KMS-11 (cell line): ENCODE results near the gene PRAMEF14.
"Not testable (repeated sequence)": the region's sequence is repeated elsewhere in the genome, so short reads cannot be mapped to it uniquely, and the experiment has no call there.

Experiments used
- H2AFZ ChIP-seq: fragments of 200-600 bp; sonication (generic); 2 replicates; pipeline ENCODE4 v1.6.1; 2016; ENCODE audit warnings: antibody characterized with exemption, mixed run types, low read depth
- H3K27ac ChIP-seq: fragments of 200-600 bp; sonication (generic); 2 replicates; pipeline ENCODE4 v1.6.1; 2016; ENCODE audit warnings: mild to moderate bottlenecking, mixed run types
- H3K27me3 ChIP-seq: fragments of 200-600 bp; sonication (generic); 2 replicates; pipeline ENCODE4 v1.6.1; 2017; ENCODE audit warnings: mild to moderate bottlenecking, low read depth, mixed run types, moderate library complexity; ENCODE audit not compliant: insufficient read depth
- H3K36me3 ChIP-seq: fragments of 200-600 bp; sonication (generic); 2 replicates; pipeline ENCODE4 v1.6.1; 2017; ENCODE audit warnings: mild to moderate bottlenecking, mixed run types; ENCODE audit not compliant: insufficient read depth
- H3K4me1 ChIP-seq: fragments of 200-600 bp; sonication (generic); 2 replicates; pipeline ENCODE4 v1.6.1; 2016; ENCODE audit warnings: mild to moderate bottlenecking, low read depth, mixed run types; ENCODE audit not compliant: poor library complexity, severe bottlenecking
- H3K4me2 ChIP-seq: fragments of 200-600 bp; sonication (generic); 2 replicates; pipeline ENCODE4 v1.7.0; 2016; ENCODE audit warnings: mild to moderate bottlenecking, mixed run types
- H3K4me3 ChIP-seq: fragments of 200-600 bp; sonication (generic); IDR thresholded peaks from 2 replicates; pipeline ENCODE4 v1.6.1; 2017; ENCODE audit warnings: low read depth, low read length, mixed read lengths; ENCODE audit not compliant: insufficient read depth
- H3K79me2 ChIP-seq: fragments of 200-600 bp; sonication (generic); 2 replicates; pipeline ENCODE4 v1.6.1; 2016; ENCODE audit warnings: low read depth, mixed run types; ENCODE audit not compliant: insufficient read depth
- H3K9ac ChIP-seq: fragments of 200-600 bp; sonication (generic); 2 replicates; pipeline ENCODE4 v1.6.1; 2016; ENCODE audit warnings: mild to moderate bottlenecking, mixed run types
- H4K20me1 ChIP-seq: fragments of 200-600 bp; sonication (generic); 2 replicates; pipeline ENCODE4 v1.6.1; 2016; ENCODE audit warnings: mild to moderate bottlenecking, mixed run types; ENCODE audit not compliant: insufficient read depth

The PRAMEF14 gene

GRCh38 chr1:13356774-13357173 is 9.8 kb upstream of the PRAMEF14 start:
- not testable (repeated sequence) for H3K4me1 ChIP-seq, H3K27ac ChIP-seq, H3K9ac ChIP-seq, H3K79me2 ChIP-seq, H3K4me3 ChIP-seq, H3K27me3 ChIP-seq, H3K4me2 ChIP-seq, H4K20me1 ChIP-seq, H2AFZ ChIP-seq, H3K36me3 ChIP-seq

GRCh38 chr1:13354475-13354874 is 7.5 kb upstream of the PRAMEF14 start:
- not testable (repeated sequence) for H3K4me2 ChIP-seq, H2AFZ ChIP-seq, H3K9ac ChIP-seq, H4K20me1 ChIP-seq, H3K27me3 ChIP-seq, H3K27ac ChIP-seq, H3K4me3 ChIP-seq, H3K4me1 ChIP-seq, H3K36me3 ChIP-seq, H3K79me2 ChIP-seq

GRCh38 chr1:13353476-13353875 is 6.5 kb upstream of the PRAMEF14 start:
- not testable (repeated sequence) for H4K20me1 ChIP-seq, H3K4me1 ChIP-seq

GRCh38 chr1:13342496-13342895 is 4.4 kb downstream of the PRAMEF14 start:
- H3K27me3 ChIP-seq, H3K4me1 ChIP-seq, H3K36me3 ChIP-seq, H3K79me2 ChIP-seq, H4K20me1 ChIP-seq, H3K27ac ChIP-seq, H3K9ac ChIP-seq, H3K4me3 ChIP-seq, H2AFZ ChIP-seq, H3K4me2 ChIP-seq: not testable (repeated sequence)

More at GRCh38 chr1:13353476-13353875, 6.5 kb upstream of the PRAMEF14 start:
- not testable (repeated sequence) for H3K9ac ChIP-seq, H3K36me3 ChIP-seq, H3K4me3 ChIP-seq, H2AFZ ChIP-seq, H3K27me3 ChIP-seq, H3K4me2 ChIP-seq, H3K27ac ChIP-seq, H3K79me2 ChIP-seq

- H3K4me2 ChIP-seq, H3K4me1 ChIP-seq, H3K27ac ChIP-seq, H3K4me3 ChIP-seq, H3K27me3 ChIP-seq, H3K9ac ChIP-seq, H2AFZ ChIP-seq, H3K79me2 ChIP-seq, H3K36me3 ChIP-seq, H4K20me1 ChIP-seq: not testable (repeated sequence)
Measured at GRCh38 chr1:13315281-13315680, 31.7 kb downstream of the PRAMEF14 start, which contains the start of gene PRAMEF15. Gene PRAMEF15 (plus strand): TSS chr1:13315581. CDS start chr1:13318408, 2,827 bp downstream.

- H3K79me2 ChIP-seq, H3K9ac ChIP-seq, H3K27me3 ChIP-seq: not testable (repeated sequence)
Measured at GRCh38 chr1:13303239-13303638, 43.7 kb downstream of the PRAMEF14 start, which contains the start of gene PRAMEF33. Gene PRAMEF33 (plus strand): TSS chr1:13303539. CDS start chr1:13305955, 2,416 bp downstream.

GRCh38 chr1:13302197-13302596 is 44.7 kb downstream of the PRAMEF14 start:
- not testable (repeated sequence) for H2AFZ ChIP-seq, H3K4me3 ChIP-seq, H3K4me1 ChIP-seq, H3K4me2 ChIP-seq, H3K9ac ChIP-seq, H3K27ac ChIP-seq, H4K20me1 ChIP-seq, H3K79me2 ChIP-seq, H3K27me3 ChIP-seq, H3K36me3 ChIP-seq

More at GRCh38 chr1:13303239-13303638, 43.7 kb downstream of the PRAMEF14 start, which contains the start of gene PRAMEF33:
- not testable (repeated sequence) for H3K36me3 ChIP-seq, H4K20me1 ChIP-seq, H2AFZ ChIP-seq, H3K4me1 ChIP-seq, H3K27ac ChIP-seq, H3K4me2 ChIP-seq, H3K4me3 ChIP-seq

- not testable (repeated sequence) for H3K27ac ChIP-seq, H3K4me3 ChIP-seq, H3K9ac ChIP-seq, H4K20me1 ChIP-seq, H3K79me2 ChIP-seq, H3K36me3 ChIP-seq, H2AFZ ChIP-seq, H3K27me3 ChIP-seq, H3K4me1 ChIP-seq, H3K4me2 ChIP-seq
Measured at GRCh38 chr1:13298699-13299098, 48.2 kb downstream of the PRAMEF14 start.

- H3K4me2 ChIP-seq, H4K20me1 ChIP-seq: not testable (repeated sequence)
Measured at GRCh38 chr1:13297216-13297931, 49.6 kb downstream of the PRAMEF14 start.

More at GRCh38 chr1:13297216-13297931, 49.6 kb downstream of the PRAMEF14 start:
- not testable (repeated sequence) for H3K27me3 ChIP-seq, H3K4me1 ChIP-seq, H3K36me3 ChIP-seq, H3K9ac ChIP-seq, H3K27ac ChIP-seq, H3K4me3 ChIP-seq, H3K79me2 ChIP-seq, H2AFZ ChIP-seq
